PC-3 (cell line): Measurements from ENCODE around the gene FMNL3. TPM values are rescaled to one million over a fixed set of nuclear protein-coding genes. Genes with fewer than 3 reads are reported as not detected.

ENCODE experiments used
- ATAC-seq: fragments of 200-7000 bp; cut with Tn5 transposase; 2 replicates; pipeline ENCODE4 v1.9.1; 2020; ENCODE audit warnings: mild to moderate bottlenecking, moderate library complexity
- BruUV-seq: library from RNA; stranded (reverse); fragments of 400-500 nt; replicated peaks from 2 replicates; lab custom pipeline; 2021; lab: Mats Ljungman, UMichigan
- CTCF ChIA-PET: fragments of 300-600 bp; sonication (Branson Sonifier 250); formaldehyde crosslinking; loops from one replicate; lab custom pipeline; 2022; ENCODE audit warnings: antibody characterized with exemption; lab: Charles Lee
- POLR2A ChIA-PET: fragments of 300-600 bp; sonication (Branson Sonifier 250); formaldehyde crosslinking; loops from one replicate; lab custom pipeline; 2022; ENCODE audit warnings: antibody characterized with exemption; ENCODE audit not compliant: unreplicated experiment; lab: Charles Lee
- DNase-seq: peaks from one replicate; pipeline ENCODE4 v3.0.0-alpha.2; 2015
- H2AFZ ChIP-seq: fragments of 300-600 bp; sonication (generic); 2 replicates; pipeline ENCODE4 v1.6.0; 2016; ENCODE audit warnings: antibody characterized with exemption, low read length
- H3F3A ChIP-seq: fragments of 300-600 bp; sonication (generic); one replicate; pipeline ENCODE4 v1.6.0; 2017; ENCODE audit warnings: antibody characterized with exemption, low read length, control low read depth, mild to moderate bottlenecking; ENCODE audit not compliant: unreplicated experiment
- H3K27ac ChIP-seq: fragments of 300-600 bp; sonication (generic); 2 replicates; pipeline ENCODE4 v1.5.1; 2016; ENCODE audit warnings: mild to moderate bottlenecking, low read length
- H3K27me3 ChIP-seq: fragments of 300-600 bp; sonication (generic); 2 replicates; pipeline ENCODE4 v1.6.1; 2016; ENCODE audit warnings: low read length, mixed read lengths
- H3K36me3 ChIP-seq: fragments of 300-600 bp; sonication (generic); 2 replicates; pipeline ENCODE4 v1.6.1; 2016; ENCODE audit warnings: low read depth, mixed run types, low read length, mixed read lengths
- H3K4me1 ChIP-seq: fragments of 300-600 bp; sonication (generic); 2 replicates; pipeline ENCODE4 v1.5.1; 2016; ENCODE audit warnings: low read length; ENCODE audit not compliant: insufficient read depth
- H3K4me2 ChIP-seq: fragments of 300-600 bp; sonication (generic); 2 replicates; pipeline ENCODE4 v1.6.0; 2016; ENCODE audit warnings: low read length
- H3K4me3 ChIP-seq: fragments of 300-600 bp; sonication (generic); 2 replicates; pipeline ENCODE4 v1.5.1; 2016; ENCODE audit warnings: mild to moderate bottlenecking, low read length, mixed read lengths
- H3K79me2 ChIP-seq: fragments of 300-600 bp; sonication (generic); 2 replicates; pipeline ENCODE4 v1.6.1; 2017; ENCODE audit warnings: low read length, mixed read lengths
- H3K9ac ChIP-seq: fragments of 300-600 bp; sonication (generic); 2 replicates; pipeline ENCODE4 v1.6.0; 2016; ENCODE audit warnings: mild to moderate bottlenecking, low read length
- H3K9me2 ChIP-seq: fragments of 300-600 bp; sonication (generic); replicated peaks from 2 replicates; pipeline ENCODE4 v1.6.1; 2016; ENCODE audit warnings: mixed run types, low read length, mixed read lengths
- H3K9me3 ChIP-seq: fragments of 300-600 bp; sonication (generic); 2 replicates; pipeline ENCODE4 v1.6.1; 2016; ENCODE audit warnings: low read length, mixed read lengths
- H4K20me1 ChIP-seq: fragments of 300-600 bp; sonication (generic); 2 replicates; pipeline ENCODE4 v1.6.1; 2016; ENCODE audit warnings: low read length, mixed read lengths
- CTCF ChIP-seq: fragments of 300-600 bp; sonication (generic); conservative IDR thresholded peaks from 2 replicates; pipeline ENCODE4 v1.5.1; 2017; ENCODE audit warnings: antibody characterized with exemption, low read depth, mild to moderate bottlenecking, low read length
- EZH2 ChIP-seq: fragments of 300-600 bp; sonication (generic); IDR thresholded peaks from one replicate; pipeline ENCODE4 v1.6.1; 2017; ENCODE audit warnings: antibody characterized with exemption, mild to moderate bottlenecking, low read length; ENCODE audit not compliant: unreplicated experiment
- EZH2phosphoT487 ChIP-seq: fragments of 300-600 bp; sonication (generic); IDR thresholded peaks from 2 replicates; pipeline ENCODE4 v1.6.1; 2018; ENCODE audit warnings: mild to moderate bottlenecking, antibody characterized with exemption, low read length, borderline replicate concordance
- intact Hi-C: fragments of 100-400 bp; cut with micrococcal nuclease; formaldehyde crosslinking; loops from 2 replicates; pipeline ENCODE4 v1.9.0; 2023
- total RNA-seq: library from RNA; depleted of rRNA; stranded (reverse); fragments of >200 nt; gene quantifications from 2 replicates; pipeline ENCODE4 v1.2.3, GENCODE V29; 2014

Gene FMNL3
- total RNA-seq, 1 experiment from 2014 or later, result 6.2 TPM

- no peak for ATAC-seq
- TF ChIP-seq EZH2, result no peak
- no peak for TF ChIP-seq CTCF
- TF ChIP-seq EZH2phosphoT487, result no peak
- H3K27ac ChIP-seq, result no peak overlapping the region
- no peak overlapping the region for H3K4me3 ChIP-seq
- H3K9ac ChIP-seq, result no peak overlapping the region
- no peaks in the 10 kb centered on the region for H3K36me3 ChIP-seq
- no peaks in the 10 kb centered on the region for H3K79me2 ChIP-seq
- H3K9me3 ChIP-seq, result no peaks in the 10 kb centered on the region
- no peak overlapping the region for H3K4me2 ChIP-seq
- no peak overlapping the region for H2AFZ ChIP-seq
- peak; percentile 12 for DNase-seq
- peaks cover 5% of the 10 kb centered on the region; the same call in 1 of the 2 replicates for H3K4me1 ChIP-seq
- no TSS peak for BruUV-seq
- H3K9me2 ChIP-seq, result no peaks in the 10 kb centered on the region
- CTCF ChIA-PET, result no interaction called here
- H3K27me3 ChIP-seq, result no peaks in the 10 kb centered on the region
- H4K20me1 ChIP-seq, result no peaks in the 10 kb centered on the region
- intact Hi-C loops, result no loop called here
- no peaks in the 10 kb centered on the region for H3F3A ChIP-seq
- POLR2A ChIA-PET, result no interaction called here
These were observed 13.2 kb downstream of the FMNL3 start for GRCh38 chr12:49693931-49694444.

- H3F3A ChIP-seq, result no peaks in the 10 kb centered on the region
- intact Hi-C loops, result no loop called here
- H3K27ac ChIP-seq, result no peak overlapping the region
- TF ChIP-seq EZH2, result no peak
- no peak for TF ChIP-seq EZH2phosphoT487
- TF ChIP-seq CTCF, result no peak
- H3K4me2 ChIP-seq, result no peak overlapping the region
- no peaks in the 10 kb centered on the region for H3K4me1 ChIP-seq
- ATAC-seq (no peak), DNase-seq (no peak)
- BruUV-seq, result no TSS peak
- H2AFZ ChIP-seq, result no peak overlapping the region
- H3K9ac ChIP-seq, result no peak overlapping the region
- no peaks in the 10 kb centered on the region for H3K9me3 ChIP-seq
- H3K79me2 ChIP-seq, result no peaks in the 10 kb centered on the region
- H3K27me3 ChIP-seq, result no peaks in the 10 kb centered on the region
- H3K36me3 ChIP-seq, result no peaks in the 10 kb centered on the region
- no peak overlapping the region for H3K4me3 ChIP-seq
- H4K20me1 ChIP-seq, result no peaks in the 10 kb centered on the region
- H3K9me2 ChIP-seq, result no peaks in the 10 kb centered on the region
- CTCF ChIA-PET, result no interaction called here
- POLR2A ChIA-PET, result no interaction called here
These were observed 14.4 kb downstream of the FMNL3 start for GRCh38 chr12:49692851-49693250.

GRCh38 chr12:49689785-49690184, 17.4 kb downstream of the FMNL3 start:
- DNase-seq, result no peak
- CTCF ChIA-PET, result interaction anchor here (0.6 kb wide), 1 partner anchor 45 kb away, joined by 4 read pairs; no protein-coding TSS in a partner anchor
- Histone ChIP-seq H3K27me3 (no peaks in the 10 kb centered on the region), H3K4me2 (no peak overlapping the region), H2AFZ (no peak overlapping the region), H3K9me3 (no peaks in the 10 kb centered on the region), H3K4me1 (no peaks in the 10 kb centered on the region), H3K4me3 (no peak overlapping the region), H4K20me1 (no peaks in the 10 kb centered on the region), H3F3A (no peaks in the 10 kb centered on the region), H3K79me2 (no peaks in the 10 kb centered on the region), H3K9me2 (no peaks in the 10 kb centered on the region), H3K27ac (no peak overlapping the region), H3K9ac (no peak overlapping the region), H3K36me3 (no peaks in the 10 kb centered on the region)
- intact Hi-C loops, result no loop called here
- BruUV-seq, result no TSS peak
- no peak for ATAC-seq
- POLR2A ChIA-PET, result no interaction called here
- TF ChIP-seq CTCF (no peak), EZH2 (no peak), EZH2phosphoT487 (no peak)
